CD14-positive monocyte (primary cell): ENCODE results near the gene PXDC1. TPM values are rescaled to one million over a fixed set of nuclear protein-coding genes. Genes with fewer than 3 reads are reported as not detected.

Experiments
- DNase-seq, 3 donors: peaks; one replicate each; pipeline ENCODE4 v3.0.0-alpha.2; 2011 to 2022
- H2AFZ ChIP-seq: 2 replicates; pipeline ENCODE4 v1.6.0; 2012; ENCODE audit warnings: mild to moderate bottlenecking, low read depth, low read length, inconsistent platforms; ENCODE audit not compliant: insufficient read depth, poor library complexity, severe bottlenecking
- H3K27ac ChIP-seq, 2 donors: 1 replicate in 1 of 2; 2 replicates in 1 of 2; pipeline ENCODE4 v1.5.1; 2012 to 2013; ENCODE audit warnings: low read length in 2 of 2, control low read depth in 1 of 2, inconsistent platforms in 1 of 2, low read depth in 1 of 2, mild to moderate bottlenecking in 1 of 2
- H3K27me3 ChIP-seq, 2 donors: one replicate each; pipeline versions ENCODE4 v1.6.0 to v1.6.1; 2011 to 2013; ENCODE audit warnings: low read length in 2 of 2; ENCODE audit not compliant: control insufficient read depth in 2 of 2, insufficient read depth in 2 of 2
- H3K36me3 ChIP-seq, 2 donors: replicated peaks in 1 of 2; 1 replicate in 1 of 2; 2 replicates in 1 of 2; pipeline versions ENCODE4 v1.5.1 to v1.6.1; 2012 to 2013; ENCODE audit warnings: low read length in 2 of 2, control low read depth in 1 of 2, inconsistent platforms in 1 of 2, mild to moderate bottlenecking in 1 of 2; ENCODE audit not compliant: insufficient read depth in 2 of 2, control insufficient read depth in 1 of 2
- H3K4me1 ChIP-seq, 2 donors: 1 replicate in 1 of 2; 2 replicates in 1 of 2; pipeline versions ENCODE4 v1.5.1 to v1.6.1; 2012 to 2013; ENCODE audit warnings: low read length in 2 of 2, control low read depth in 1 of 2, inconsistent platforms in 1 of 2, mild to moderate bottlenecking in 1 of 2, moderate library complexity in 1 of 2; ENCODE audit not compliant: insufficient read depth in 2 of 2, control insufficient read depth in 1 of 2
- H3K4me2 ChIP-seq: replicated peaks from 2 replicates; pipeline ENCODE3; 2012; ENCODE audit warnings: low read length, moderate library complexity, mild to moderate bottlenecking; ENCODE audit not compliant: poor library complexity, severe bottlenecking; ENCODE audit errors: extremely low read depth
- H3K4me3 ChIP-seq, 3 experiments: fragments of 200-600 bp in 1 of 3; sonication (generic) in 1 of 3; replicated peaks in 1 of 3; 1 replicate in 2 of 3; 2 replicates in 1 of 3; pipeline ENCODE4 v1.5.1; 2011 to 2013; ENCODE audit warnings: low read length in 3 of 3, mild to moderate bottlenecking in 3 of 3, control low read depth in 2 of 3, low read depth in 2 of 3, inconsistent platforms in 1 of 3, moderate library complexity in 1 of 3
- H3K79me2 ChIP-seq: 2 replicates; pipeline ENCODE4 v1.6.0; 2012; ENCODE audit warnings: mild to moderate bottlenecking, control low read depth, inconsistent platforms, low read length, moderate library complexity; ENCODE audit not compliant: insufficient read depth
- H3K9ac ChIP-seq: 2 replicates; pipeline ENCODE4 v1.6.0; 2017; ENCODE audit warnings: low read length, mild to moderate bottlenecking; ENCODE audit not compliant: insufficient read depth, poor library complexity, severe bottlenecking
- H3K9me3 ChIP-seq, 2 donors: replicated peaks in 1 of 2; 1 replicate in 1 of 2; 2 replicates in 1 of 2; pipeline versions ENCODE4 v1.5.1 to v1.6.1; 2012 to 2013; ENCODE audit warnings: low read length in 2 of 2, control low read depth in 1 of 2; ENCODE audit not compliant: control insufficient read depth in 1 of 2, insufficient read depth in 1 of 2
- H4K20me1 ChIP-seq: 2 replicates; pipeline ENCODE4 v1.6.0; 2012; ENCODE audit warnings: mild to moderate bottlenecking, low read length, control low read depth, moderate library complexity; ENCODE audit not compliant: insufficient read depth
- H3K27ac Mint-ChIP-seq, 7 donors: one replicate each; pipeline ENCODE4 v1.8.0; 2020; ENCODE audit warnings: mild to moderate bottlenecking in 7 of 7, mixed read lengths in 7 of 7, moderate library complexity in 6 of 7, inconsistent platforms in 2 of 7
- H3K27me3 Mint-ChIP-seq, 3 donors: one replicate each; pipeline ENCODE4 v1.8.0; 2021 to 2022; ENCODE audit warnings: low read depth in 3 of 3, mild to moderate bottlenecking in 3 of 3, mixed read lengths in 3 of 3, moderate library complexity in 3 of 3, inconsistent platforms in 1 of 3
- H3K36me3 Mint-ChIP-seq, 2 donors: one replicate each; pipeline ENCODE4 v1.8.0; 2020; ENCODE audit warnings: mixed read lengths in 2 of 2, inconsistent platforms in 1 of 2, mild to moderate bottlenecking in 1 of 2
- H3K4me1 Mint-ChIP-seq: one replicate; pipeline ENCODE4 v1.8.0; 2020; ENCODE audit warnings: mild to moderate bottlenecking, mixed read lengths
- H3K4me3 Mint-ChIP-seq, 2 donors: one replicate each; pipeline ENCODE4 v1.8.0; 2020; ENCODE audit warnings: mild to moderate bottlenecking in 2 of 2, mixed read lengths in 2 of 2, moderate library complexity in 1 of 2
- H3K9me3 Mint-ChIP-seq, 7 donors: one replicate each; pipeline ENCODE4 v1.8.0; 2020 to 2022; ENCODE audit warnings: mixed read lengths in 7 of 7, mild to moderate bottlenecking in 6 of 7, moderate library complexity in 6 of 7, inconsistent platforms in 2 of 7
- WGBS: methylation state at CpG from one replicate; pipeline ENCODE4 v1.1.5; 2013; ENCODE audit warnings: missing lambda C conversion rate; ENCODE audit not compliant: insufficient coverage; 5-methylcytosine and 5-hydroxymethylcytosine counted together
- intact Hi-C, 2 donors: fragments of 100-400 bp; cut with micrococcal nuclease; formaldehyde crosslinking; loops; one replicate each; pipeline versions ENCODE4 v1.15.0 to v1.15.1; 2023
- polyA plus RNA-seq, 3 donors: library from polyadenylated mRNA; depleted of rRNA in 1 of 3; unstranded in 2 of 3; stranded (reverse) in 1 of 3; fragments of 300-500 nt in 2 of 3; fragments of >200 nt in 1 of 3; fragmentation: Illumina TruSeq in 2 of 3; gene quantifications; 1 replicate in 2 of 3; 2 replicates in 1 of 3; pipeline ENCODE4 v1.2.3, GENCODE V29; 2012 to 2021
- TF ChIP-seq, protein P1 (sequence below): fragments of 200-600 bp; IDR thresholded peaks from one replicate; pipeline ENCODE4 v1.8.0; 2022; ENCODE audit warnings: antibody characterized with exemption, mild to moderate bottlenecking

Gene PXDC1
- polyA plus RNA-seq, 3 donors: 0.48 to 0.92 (median 0.55) TPM

DNA sequence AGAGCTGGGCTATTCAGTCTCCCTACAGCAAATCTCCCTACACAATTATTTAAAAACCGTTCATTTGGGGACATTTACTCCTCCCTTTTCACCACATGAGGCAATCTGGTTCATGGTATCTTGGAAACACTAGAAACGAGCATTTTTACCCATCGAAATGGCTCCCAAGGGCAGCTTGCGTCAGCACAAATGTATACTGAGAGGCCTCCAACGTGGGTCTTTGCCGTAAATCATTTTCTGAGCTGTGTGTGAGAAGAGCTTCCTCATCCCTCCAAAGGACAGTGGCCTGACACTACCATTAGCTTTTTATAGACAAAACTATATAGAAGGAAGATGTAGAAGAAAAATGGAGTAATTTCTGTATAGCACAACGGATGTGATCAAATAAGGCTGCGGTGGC, 30.0 kb upstream of the PXDC1 start:
- TF ChIP-seq, protein P1, sequence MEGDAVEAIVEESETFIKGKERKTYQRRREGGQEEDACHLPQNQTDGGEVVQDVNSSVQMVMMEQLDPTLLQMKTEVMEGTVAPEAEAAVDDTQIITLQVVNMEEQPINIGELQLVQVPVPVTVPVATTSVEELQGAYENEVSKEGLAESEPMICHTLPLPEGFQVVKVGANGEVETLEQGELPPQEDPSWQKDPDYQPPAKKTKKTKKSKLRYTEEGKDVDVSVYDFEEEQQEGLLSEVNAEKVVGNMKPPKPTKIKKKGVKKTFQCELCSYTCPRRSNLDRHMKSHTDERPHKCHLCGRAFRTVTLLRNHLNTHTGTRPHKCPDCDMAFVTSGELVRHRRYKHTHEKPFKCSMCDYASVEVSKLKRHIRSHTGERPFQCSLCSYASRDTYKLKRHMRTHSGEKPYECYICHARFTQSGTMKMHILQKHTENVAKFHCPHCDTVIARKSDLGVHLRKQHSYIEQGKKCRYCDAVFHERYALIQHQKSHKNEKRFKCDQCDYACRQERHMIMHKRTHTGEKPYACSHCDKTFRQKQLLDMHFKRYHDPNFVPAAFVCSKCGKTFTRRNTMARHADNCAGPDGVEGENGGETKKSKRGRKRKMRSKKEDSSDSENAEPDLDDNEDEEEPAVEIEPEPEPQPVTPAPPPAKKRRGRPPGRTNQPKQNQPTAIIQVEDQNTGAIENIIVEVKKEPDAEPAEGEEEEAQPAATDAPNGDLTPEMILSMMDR: no peak
- Mint-ChIP-seq H3K27ac (no peak overlapping the region), H3K4me1 (no peaks in the 10 kb centered on the region), H3K27me3 (peaks cover 2 to 4% (median 3%) of the 10 kb centered on the region in 3 donors), H3K36me3 (no peaks in the 10 kb centered on the region), H3K4me3 (no peak overlapping the region), H3K9me3 (peaks cover 0 to 2% (median 0%) of the 10 kb centered on the region in 7 donors)
- WGBS: 100% methylated on average over 1 of the region's 8 CpGs
- H3K27me3 ChIP-seq: no peaks in the 10 kb centered on the region
- no peak overlapping the region for H3K9ac ChIP-seq
- H4K20me1 ChIP-seq: no peaks in the 10 kb centered on the region
- H3K27ac ChIP-seq: no peak overlapping the region
- H3K4me3 ChIP-seq: no peak overlapping the region
- DNase-seq: no peak
- intact Hi-C loops: no loop called here
- no peaks in the 10 kb centered on the region for H3K4me1 ChIP-seq
- no peaks in the 10 kb centered on the region for H3K36me3 ChIP-seq
- no peaks in the 10 kb centered on the region for H3K9me3 ChIP-seq
- H2AFZ ChIP-seq: no peak overlapping the region
- no peaks in the 10 kb centered on the region for H3K79me2 ChIP-seq
- no peak overlapping the region for H3K4me2 ChIP-seq

DNA sequence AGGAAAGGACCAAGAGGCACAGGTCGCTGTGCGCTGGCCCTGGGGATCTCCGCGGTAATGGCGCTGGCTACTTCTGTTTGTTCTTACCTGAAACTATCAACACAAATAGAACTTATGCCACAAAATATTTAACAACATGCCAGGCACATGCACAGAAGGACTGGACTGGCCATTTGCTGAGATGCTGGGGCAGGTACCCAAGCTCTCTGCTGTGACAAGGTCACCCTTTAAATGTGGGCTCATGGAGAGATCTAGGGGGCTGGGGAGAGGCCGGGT, 28.0 kb upstream of the PXDC1 start:
- Histone ChIP-seq H2AFZ (no peak overlapping the region), H3K36me3 (no peaks in the 10 kb centered on the region), H3K4me3 (no peak overlapping the region), H3K27me3 (no peaks in the 10 kb centered on the region), H3K79me2 (no peaks in the 10 kb centered on the region), H3K27ac (no peak overlapping the region), H3K4me2 (no peak overlapping the region), H3K4me1 (no peaks in the 10 kb centered on the region), H3K9ac (no peak overlapping the region), H4K20me1 (no peaks in the 10 kb centered on the region), H3K9me3 (no peaks in the 10 kb centered on the region)
- intact Hi-C loops: no loop called here
- Mint-ChIP-seq H3K9me3 (no peaks in the 10 kb centered on the region), H3K27ac (no peak overlapping the region), H3K4me3 (no peak overlapping the region), H3K36me3 (no peaks in the 10 kb centered on the region), H3K4me1 (no peaks in the 10 kb centered on the region), H3K27me3 (peaks cover 0 to 4% (median 3%) of the 10 kb centered on the region in 3 donors)
- no peak for DNase-seq
- WGBS: no CpG with 5 or more reads among the region's 6 CpGs
- TF ChIP-seq, protein P1: no peak
